Measurements from ENCODE around the gene KCNIP3.

GRCh38 chr2:95331606-95332005 lies 34.5 kb downstream of the KCNIP3 start:
- TF ChIP-seq ZNF8 (CRISPR knock-in tag; IDR thresholded peaks at IDR 0.05) (no peak), ZC3H10 (CRISPR knock-in tag; IDR thresholded peaks at IDR 0.05) (no peak), PPARA (CRISPR knock-in tag; IDR thresholded peaks at IDR 0.05; ENCODE audit: borderline replicate concordance) (no peak), CSDC2 (CRISPR knock-in tag; IDR thresholded peaks at IDR 0.05) (no peak), ZFP30 (CRISPR knock-in tag; IDR thresholded peaks at IDR 0.05) (no peak), PATZ1 (CRISPR knock-in tag; IDR thresholded peaks at IDR 0.05; ENCODE audit: borderline replicate concordance) (no peak), CREB5 (CRISPR knock-in tag; IDR thresholded peaks at IDR 0.05; ENCODE audit: low read depth) (no peak), ZFP3 (CRISPR knock-in tag; IDR thresholded peaks at IDR 0.05) (no peak), CSRNP3 (CRISPR knock-in tag; IDR thresholded peaks at IDR 0.05) (no peak), POU6F1 (CRISPR knock-in tag; IDR thresholded peaks at IDR 0.05; ENCODE audit: borderline replicate concordance, low read depth) (no peak)
